HEK293 (cell line): Measurements from ENCODE around the gene HLA-DPB1.

ENCODE experiments used
- CTCF ChIA-PET: fragments of 350-600 bp; formaldehyde crosslinking; extraction: SDS; loops from one replicate; lab custom pipeline; 2021; ENCODE audit warnings: antibody characterized with exemption; lab: Yijun Ruan, JAX
- POLR2A ChIA-PET: fragments of 300-600 bp; formaldehyde crosslinking; extraction: SDS; loops from one replicate; lab custom pipeline; 2020; ENCODE audit warnings: antibody characterized with exemption, inconsistent platforms; lab: Yijun Ruan, JAX
- H3K27ac ChIP-seq: fragments of 200-500 bp; sonication (Bioruptor generic); 2 replicates; pipeline ENCODE4 v1.5.1; 2014; ENCODE audit warnings: low read depth, low read length, control low read depth, inconsistent platforms; ENCODE audit errors: extremely low read depth
- H3K36me3 ChIP-seq, 2 experiments: fragments of 200-500 bp in 1 of 2; sonication (Bioruptor generic) in 1 of 2; 1 replicate in 1 of 2; 2 replicates in 1 of 2; pipeline ENCODE4 v1.5.1; 2014 to 2017; ENCODE audit warnings: inconsistent platforms in 2 of 2, low read length in 2 of 2; ENCODE audit not compliant: control insufficient read depth in 2 of 2, insufficient read depth in 1 of 2
- H3K4me1 ChIP-seq: fragments of 200-500 bp; sonication (Bioruptor generic); 2 replicates; pipeline ENCODE4 v1.5.1; 2014; ENCODE audit warnings: mild to moderate bottlenecking, low read length, inconsistent platforms; ENCODE audit not compliant: control insufficient read depth, insufficient read depth
- H3K4me3 ChIP-seq: 2 replicates; pipeline ENCODE4 v1.5.1; 2011; ENCODE audit warnings: low read depth, mild to moderate bottlenecking, control low read depth, low read length, moderate library complexity
- H3K9me3 ChIP-seq: fragments of 200-500 bp; sonication (Bioruptor generic); 2 replicates; pipeline ENCODE4 v1.5.1; 2014; ENCODE audit warnings: low read depth, low read length, inconsistent platforms; ENCODE audit not compliant: control insufficient read depth, insufficient read depth
- AEBP2 ChIP-seq: fragments of 450-650 bp; formaldehyde crosslinking; IDR thresholded peaks from 2 replicates; pipeline ENCODE4 v1.5.1; 2016; ENCODE audit warnings: missing biosample characterization, missing genetic modification characterization, borderline replicate concordance
- CTCF ChIP-seq: fragments of 450-650 bp; formaldehyde crosslinking; IDR thresholded peaks from 2 replicates; pipeline ENCODE4 v1.5.1; 2016; ENCODE audit warnings: missing biosample characterization, missing genetic modification characterization
- TCF7L2 ChIP-seq: IDR thresholded peaks from 2 replicates; pipeline ENCODE4 v1.6.1; 2011; ENCODE audit warnings: low read depth, mild to moderate bottlenecking, inconsistent platforms, low read length, moderate library complexity, borderline replicate concordance
- ZBTB17 ChIP-seq: fragments of 450-650 bp; formaldehyde crosslinking; IDR thresholded peaks from 2 replicates; pipeline ENCODE4 v1.5.1; 2016; ENCODE audit warnings: missing biosample characterization, missing genetic modification characterization
- ZFP3 ChIP-seq: fragments of 450-650 bp; formaldehyde crosslinking; IDR thresholded peaks from 2 replicates; pipeline ENCODE4 v1.5.1; 2016; ENCODE audit warnings: low read depth, missing biosample characterization, missing genetic modification characterization
- ZIC2 ChIP-seq: fragments of 450-650 bp; formaldehyde crosslinking; IDR thresholded peaks from 2 replicates; pipeline ENCODE4 v1.5.1; 2016; ENCODE audit warnings: missing biosample characterization, missing genetic modification characterization
- ZNF114 ChIP-seq: fragments of 450-650 bp; formaldehyde crosslinking; IDR thresholded peaks from 2 replicates; pipeline ENCODE4 v1.5.0; 2017; ENCODE audit warnings: missing biosample characterization, missing genetic modification characterization
- ZNF132 ChIP-seq: fragments of 450-650 bp; formaldehyde crosslinking; IDR thresholded peaks from 2 replicates; pipeline ENCODE4 v1.5.1; 2017; ENCODE audit warnings: missing biosample characterization, missing genetic modification characterization, borderline replicate concordance
- ZNF175 ChIP-seq: fragments of 450-650 bp; formaldehyde crosslinking; IDR thresholded peaks from 2 replicates; pipeline ENCODE4 v1.5.1; 2016; ENCODE audit warnings: missing biosample characterization, missing genetic modification characterization
- ZNF223 ChIP-seq: fragments of 450-650 bp; formaldehyde crosslinking; IDR thresholded peaks from 2 replicates; pipeline ENCODE4 v1.5.1; 2016; ENCODE audit warnings: missing biosample characterization, missing genetic modification characterization
- ZNF394 ChIP-seq: fragments of 450-650 bp; formaldehyde crosslinking; IDR thresholded peaks from 2 replicates; pipeline ENCODE4 v1.5.1; 2016; ENCODE audit warnings: missing biosample characterization, missing genetic modification characterization, mild to moderate bottlenecking, moderate library complexity, borderline replicate concordance
- ZNF423 ChIP-seq: fragments of 450-650 bp; formaldehyde crosslinking; IDR thresholded peaks from 2 replicates; pipeline ENCODE4 v1.5.1; 2016; ENCODE audit warnings: missing biosample characterization, missing genetic modification characterization
- ZNF530 ChIP-seq: fragments of 450-650 bp; formaldehyde crosslinking; IDR thresholded peaks from 2 replicates; pipeline ENCODE4 v1.5.1; 2016; ENCODE audit warnings: low read depth, missing biosample characterization, missing genetic modification characterization
- ZNF561 ChIP-seq: fragments of 450-650 bp; IDR thresholded peaks from 2 replicates; pipeline ENCODE4 v1.5.1; 2018; ENCODE audit warnings: missing biosample characterization, missing genetic modification characterization, borderline replicate concordance
- ZNF585B ChIP-seq: fragments of 450-650 bp; formaldehyde crosslinking; IDR thresholded peaks from 2 replicates; pipeline ENCODE4 v1.5.1; 2016; ENCODE audit warnings: missing biosample characterization, missing genetic modification characterization
- ZNF670 ChIP-seq: fragments of 450-650 bp; formaldehyde crosslinking; IDR thresholded peaks from 2 replicates; pipeline ENCODE4 v1.5.1; 2016; ENCODE audit warnings: missing biosample characterization, missing genetic modification characterization, low read depth
- ZSCAN4 ChIP-seq: fragments of 450-650 bp; formaldehyde crosslinking; IDR thresholded peaks from 2 replicates; pipeline ENCODE4 v1.5.1; 2017; ENCODE audit warnings: missing biosample characterization, missing genetic modification characterization
- TF ChIP-seq, protein P1 (sequence below): fragments of 450-650 bp; formaldehyde crosslinking; IDR thresholded peaks from 2 replicates; pipeline ENCODE4 v1.5.1; 2017; ENCODE audit warnings: missing biosample characterization, missing genetic modification characterization
- TF ChIP-seq, protein P2 (sequence below): IDR thresholded peaks from 2 replicates; pipeline ENCODE4 v1.6.1; 2011; ENCODE audit warnings: mild to moderate bottlenecking, low read depth, low read length, borderline replicate concordance

Gene HLA-DPB1

DNA sequence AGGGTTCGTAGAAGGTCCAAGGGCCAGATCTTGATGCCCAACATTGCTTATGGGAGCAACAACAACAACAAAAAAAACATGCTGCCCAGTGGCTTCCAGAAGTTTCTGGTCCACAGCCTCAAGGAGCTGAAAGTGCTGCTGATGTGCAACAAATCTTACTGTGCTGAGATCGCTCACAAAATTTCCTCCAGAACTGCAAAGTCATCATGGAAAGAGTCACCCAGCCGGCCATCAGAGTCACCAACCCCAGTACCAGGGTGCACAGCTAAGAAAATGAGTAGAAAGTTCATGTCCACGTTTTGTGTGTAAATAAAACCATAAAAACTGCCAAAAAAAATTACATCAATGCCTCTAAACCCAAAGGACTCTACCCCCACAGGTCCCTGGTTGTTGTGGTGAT is 3.8 kb downstream of the HLA-DPB1 start:
- H3K4me1 ChIP-seq = peaks cover 5% of the 10 kb centered on the region

More for the DNA sequence above, 3.8 kb downstream of the HLA-DPB1 start:
- no peaks in the 10 kb centered on the region for H3K9me3 ChIP-seq
- TF ChIP-seq ZNF585B (tag by site-specific recombination) = no peak
- TF ChIP-seq ZBTB17 (tag by site-specific recombination) = no peak
- no peak for TF ChIP-seq CTCF
- no peak for TF ChIP-seq ZIC2 (tag by site-specific recombination)
- no peak for TF ChIP-seq ZNF423 (tag by site-specific recombination)
- no peak for TF ChIP-seq ZNF530 (tag by site-specific recombination)
- TF ChIP-seq, protein P1, sequence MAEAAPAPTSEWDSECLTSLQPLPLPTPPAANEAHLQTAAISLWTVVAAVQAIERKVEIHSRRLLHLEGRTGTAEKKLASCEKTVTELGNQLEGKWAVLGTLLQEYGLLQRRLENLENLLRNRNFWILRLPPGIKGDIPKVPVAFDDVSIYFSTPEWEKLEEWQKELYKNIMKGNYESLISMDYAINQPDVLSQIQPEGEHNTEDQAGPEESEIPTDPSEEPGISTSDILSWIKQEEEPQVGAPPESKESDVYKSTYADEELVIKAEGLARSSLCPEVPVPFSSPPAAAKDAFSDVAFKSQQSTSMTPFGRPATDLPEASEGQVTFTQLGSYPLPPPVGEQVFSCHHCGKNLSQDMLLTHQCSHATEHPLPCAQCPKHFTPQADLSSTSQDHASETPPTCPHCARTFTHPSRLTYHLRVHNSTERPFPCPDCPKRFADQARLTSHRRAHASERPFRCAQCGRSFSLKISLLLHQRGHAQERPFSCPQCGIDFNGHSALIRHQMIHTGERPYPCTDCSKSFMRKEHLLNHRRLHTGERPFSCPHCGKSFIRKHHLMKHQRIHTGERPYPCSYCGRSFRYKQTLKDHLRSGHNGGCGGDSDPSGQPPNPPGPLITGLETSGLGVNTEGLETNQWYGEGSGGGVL (tag by site-specific recombination) = no peak
- no peak for TF ChIP-seq ZNF561 (tag by site-specific recombination)
- TF ChIP-seq ZNF394 (tag by site-specific recombination) = no peak
- TF ChIP-seq ZSCAN4 (tag by site-specific recombination) = no peak
- no peak for TF ChIP-seq ZNF175 (tag by site-specific recombination)
- no peak for TF ChIP-seq ZFP3 (tag by site-specific recombination)
- TF ChIP-seq, protein P2, sequence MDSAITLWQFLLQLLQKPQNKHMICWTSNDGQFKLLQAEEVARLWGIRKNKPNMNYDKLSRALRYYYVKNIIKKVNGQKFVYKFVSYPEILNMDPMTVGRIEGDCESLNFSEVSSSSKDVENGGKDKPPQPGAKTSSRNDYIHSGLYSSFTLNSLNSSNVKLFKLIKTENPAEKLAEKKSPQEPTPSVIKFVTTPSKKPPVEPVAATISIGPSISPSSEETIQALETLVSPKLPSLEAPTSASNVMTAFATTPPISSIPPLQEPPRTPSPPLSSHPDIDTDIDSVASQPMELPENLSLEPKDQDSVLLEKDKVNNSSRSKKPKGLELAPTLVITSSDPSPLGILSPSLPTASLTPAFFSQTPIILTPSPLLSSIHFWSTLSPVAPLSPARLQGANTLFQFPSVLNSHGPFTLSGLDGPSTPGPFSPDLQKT = no peak
- no peak for TF ChIP-seq ZNF114 (tag by site-specific recombination)
- no peak for TF ChIP-seq AEBP2 (tag by site-specific recombination)
- no peak for TF ChIP-seq ZNF132 (tag by site-specific recombination)
- TF ChIP-seq ZNF223 (tag by site-specific recombination) = no peak
- no peak for TF ChIP-seq TCF7L2
- TF ChIP-seq ZNF670 = no peak
- ChIA-PET CTCF (interaction anchor here (1.0 to 5.0 kb wide), 3 partner anchors 8 to 66 kb away, joined by 3 to 37 read pairs (median 7); no protein-coding TSS in a partner anchor), POLR2A (interaction anchor here (0.7 to 2.6 kb wide), 12 partner anchors 26 to 346 kb away, joined by 3 to 18 read pairs (median 4); partner anchors contain the start of genes HSD17B8, RING1, RPS18 and VPS52)
- H3K27ac ChIP-seq = no peak overlapping the region
- H3K4me3 ChIP-seq = no peak overlapping the region
- peaks cover 0 to 4% of the 10 kb centered on the region in 2 experiments; a peak in 1 of 3 replicates for H3K36me3 ChIP-seq
